GM06990 (cell line): ENCODE data around the gene CNTN2.

Experiments used
- DNase-seq: peaks from one replicate; pipeline ENCODE4 v3.0.0-alpha.2; 2011; ENCODE audit not compliant: insufficient read length; ENCODE audit errors: extremely low read depth
- H3K27me3 ChIP-seq: replicated peaks from 2 replicates; pipeline ENCODE4 v1.6.0; 2011; ENCODE audit warnings: low read length; ENCODE audit not compliant: control insufficient read depth, insufficient read depth
- H3K36me3 ChIP-seq: 2 replicates; pipeline ENCODE4 v1.5.1; 2011; ENCODE audit warnings: low read length; ENCODE audit not compliant: control insufficient read depth, insufficient read depth
- H3K4me3 ChIP-seq: replicated peaks from 2 replicates; pipeline ENCODE4 v1.5.1; 2011; ENCODE audit warnings: low read depth, mild to moderate bottlenecking, control low read depth, low read length
- TF ChIP-seq, protein P1 (sequence below): IDR thresholded peaks from 2 replicates; pipeline ENCODE4 v1.5.1; 2011; ENCODE audit warnings: low read length, control low read depth, mild to moderate bottlenecking, inconsistent platforms; ENCODE audit not compliant: insufficient read depth, poor library complexity, severe bottlenecking

Gene CNTN2

DNA sequence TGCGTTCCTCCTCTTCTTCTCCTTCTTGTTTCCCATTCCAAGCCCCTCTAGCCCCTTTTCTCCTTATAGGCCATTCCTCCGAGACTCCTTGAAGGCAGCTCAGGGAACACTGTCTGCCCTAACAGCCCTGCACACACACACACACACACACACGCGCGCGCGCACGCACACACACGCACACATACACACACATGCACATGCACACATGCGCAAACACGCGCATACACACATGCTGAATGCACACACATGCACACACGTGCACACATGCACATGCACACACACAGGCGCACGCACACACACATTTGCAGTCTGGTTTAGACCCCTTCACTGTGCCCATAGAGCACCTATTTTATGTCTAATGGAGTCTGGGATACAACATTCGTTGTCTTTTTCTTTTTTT, 17.8 kb upstream of the CNTN2 start:
- TF ChIP-seq, protein P1, sequence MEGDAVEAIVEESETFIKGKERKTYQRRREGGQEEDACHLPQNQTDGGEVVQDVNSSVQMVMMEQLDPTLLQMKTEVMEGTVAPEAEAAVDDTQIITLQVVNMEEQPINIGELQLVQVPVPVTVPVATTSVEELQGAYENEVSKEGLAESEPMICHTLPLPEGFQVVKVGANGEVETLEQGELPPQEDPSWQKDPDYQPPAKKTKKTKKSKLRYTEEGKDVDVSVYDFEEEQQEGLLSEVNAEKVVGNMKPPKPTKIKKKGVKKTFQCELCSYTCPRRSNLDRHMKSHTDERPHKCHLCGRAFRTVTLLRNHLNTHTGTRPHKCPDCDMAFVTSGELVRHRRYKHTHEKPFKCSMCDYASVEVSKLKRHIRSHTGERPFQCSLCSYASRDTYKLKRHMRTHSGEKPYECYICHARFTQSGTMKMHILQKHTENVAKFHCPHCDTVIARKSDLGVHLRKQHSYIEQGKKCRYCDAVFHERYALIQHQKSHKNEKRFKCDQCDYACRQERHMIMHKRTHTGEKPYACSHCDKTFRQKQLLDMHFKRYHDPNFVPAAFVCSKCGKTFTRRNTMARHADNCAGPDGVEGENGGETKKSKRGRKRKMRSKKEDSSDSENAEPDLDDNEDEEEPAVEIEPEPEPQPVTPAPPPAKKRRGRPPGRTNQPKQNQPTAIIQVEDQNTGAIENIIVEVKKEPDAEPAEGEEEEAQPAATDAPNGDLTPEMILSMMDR: no peak
- H3K4me3 ChIP-seq: no peak overlapping the region
- no peaks in the 10 kb centered on the region for H3K36me3 ChIP-seq
- H3K27me3 ChIP-seq: peaks cover 2% of the 10 kb centered on the region; the same call in 1 of the 2 replicates
- no peak for DNase-seq

GRCh38 chr1:205026181-205026580, 16.8 kb upstream of the CNTN2 start:
- no peak for DNase-seq
- Histone ChIP-seq H3K27me3 (peaks cover under 1% of the 10 kb centered on the region), H3K36me3 (no peaks in the 10 kb centered on the region), H3K4me3 (no peak overlapping the region)
- TF ChIP-seq, protein P1: no peak

DNA sequence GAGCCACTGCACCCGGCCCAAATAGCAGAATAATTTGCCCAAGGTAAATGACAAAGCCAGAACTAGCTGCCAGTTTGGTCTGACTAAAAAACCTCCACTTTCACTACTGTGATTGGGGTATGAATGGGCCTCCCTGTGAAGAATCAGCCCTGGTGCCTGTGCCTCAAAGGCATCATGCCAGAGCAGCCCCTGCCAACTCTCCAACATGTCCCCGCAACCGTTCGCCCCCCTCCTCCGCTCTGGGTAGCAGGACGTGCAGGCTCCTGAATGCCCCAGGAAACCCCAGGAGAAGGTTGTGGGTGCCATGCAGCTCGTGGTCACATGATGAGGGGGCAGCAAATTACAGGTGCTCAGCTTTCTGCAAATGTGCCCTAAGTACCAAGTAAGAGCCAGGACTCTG, 14.6 kb upstream of the CNTN2 start:
- no peaks in the 10 kb centered on the region for H3K36me3 ChIP-seq
- no peaks in the 10 kb centered on the region; the same call in 1 of the 2 replicates for H3K27me3 ChIP-seq
- H3K4me3 ChIP-seq: no peak overlapping the region
- TF ChIP-seq, protein P1: no peak
- no peak for DNase-seq

- no peaks in the 10 kb centered on the region; the same call in 1 of the 2 replicates for H3K27me3 ChIP-seq
- H3K36me3 ChIP-seq: no peaks in the 10 kb centered on the region
- H3K4me3 ChIP-seq: no peak overlapping the region
- no peak for DNase-seq
- TF ChIP-seq, protein P1: no peak
Measured at GRCh38 chr1:205028924-205029323, 14.1 kb upstream of the CNTN2 start.

DNA sequence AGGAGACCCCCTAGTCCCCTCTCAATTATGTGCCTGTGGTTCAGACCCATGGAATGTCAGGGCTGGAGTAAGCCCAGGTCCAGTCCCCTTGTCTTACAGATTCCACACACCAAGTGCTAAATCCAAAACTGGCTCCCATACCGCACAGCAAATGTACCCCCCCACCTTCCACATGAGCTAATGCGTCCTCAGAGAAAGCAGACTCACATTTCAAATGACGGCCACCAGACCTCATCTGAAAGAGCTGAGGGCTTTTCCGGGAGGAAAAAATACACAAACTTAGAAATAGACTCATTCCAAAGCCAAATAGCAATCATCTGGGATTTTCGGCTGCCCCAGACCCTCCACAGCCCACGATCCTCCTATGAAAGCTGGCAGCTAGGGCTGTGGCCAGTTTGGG, 12.8 kb upstream of the CNTN2 start:
- Histone ChIP-seq H3K36me3 (no peaks in the 10 kb centered on the region), H3K4me3 (no peak overlapping the region), H3K27me3 (no peaks in the 10 kb centered on the region; the same call in 1 of the 2 replicates)
- no peak for DNase-seq
- TF ChIP-seq, protein P1: no peak

DNA sequence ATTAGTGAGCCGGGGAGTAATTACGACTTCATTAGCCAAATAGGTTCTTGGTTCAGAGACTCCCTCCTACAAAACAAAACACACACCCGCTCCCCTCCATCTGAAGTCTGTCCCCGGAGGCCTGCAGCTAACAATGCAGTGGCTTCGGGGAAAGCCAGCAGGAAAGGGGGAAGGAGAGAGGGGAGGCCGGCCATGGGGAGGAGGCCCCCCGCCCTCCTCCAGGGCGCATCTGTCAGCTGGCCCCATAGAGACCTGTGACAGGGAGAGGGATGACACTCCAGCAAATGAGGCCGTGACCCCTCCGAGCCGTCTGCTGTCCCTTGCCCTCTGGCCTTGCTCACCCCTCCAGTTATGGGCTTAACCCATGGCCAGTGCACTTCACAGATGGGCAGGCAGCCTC, 12.1 kb upstream of the CNTN2 start:
- DNase-seq: no peak
- no peaks in the 10 kb centered on the region for H3K36me3 ChIP-seq
- H3K4me3 ChIP-seq: no peak overlapping the region
- TF ChIP-seq, protein P1: no peak
- no peaks in the 10 kb centered on the region; the same call in 1 of the 2 replicates for H3K27me3 ChIP-seq
